ENCODE results near the gene CYP2S1.

CYP2S1 gene

GRCh38 chr19:41195675-41196497 is 2.9 kb downstream of the CYP2S1 start:
- no peak for DNase-seq

GRCh38 chr19:41198559-41198958 is 5.5 kb downstream of the CYP2S1 start:
- no peak for DNase-seq

DNA sequence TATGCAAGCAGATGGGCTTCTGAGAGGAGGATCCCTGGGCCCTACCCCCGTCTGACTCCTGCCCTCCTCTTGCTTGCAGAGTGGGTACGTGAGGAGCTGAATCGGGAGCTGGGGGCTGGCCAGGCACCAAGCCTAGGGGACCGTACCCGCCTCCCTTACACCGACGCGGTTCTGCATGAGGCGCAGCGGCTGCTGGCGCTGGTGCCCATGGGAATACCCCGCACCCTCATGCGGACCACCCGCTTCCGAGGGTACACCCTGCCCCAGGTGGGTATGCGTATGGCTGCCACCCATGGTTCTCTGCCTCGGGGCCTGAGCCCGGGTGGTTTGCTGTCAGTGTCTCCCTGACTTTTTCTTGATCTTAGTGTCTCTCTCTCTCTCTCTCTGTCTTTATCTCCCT is 10.4 kb downstream of the CYP2S1 start:
- no peak for DNase-seq

DNA sequence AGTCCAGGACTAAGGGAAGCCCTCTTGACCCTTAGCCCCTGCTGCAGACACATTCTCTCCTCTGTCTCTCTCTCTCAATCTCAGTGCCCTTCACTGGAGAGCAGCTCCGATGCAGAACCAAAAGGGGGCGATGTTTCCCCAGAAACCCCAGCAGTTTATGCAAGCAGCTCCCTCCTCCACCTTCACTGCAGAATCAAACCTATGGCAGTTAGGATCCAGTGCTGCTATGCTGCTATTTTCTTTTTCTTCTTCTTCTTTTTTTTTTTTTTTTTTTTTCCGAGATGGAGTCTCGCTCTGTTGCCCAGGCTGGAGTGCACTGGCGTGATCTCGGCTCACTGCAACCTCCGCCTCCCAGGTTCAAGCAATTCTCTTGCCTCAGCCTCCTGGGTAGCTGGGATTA is 11.3 kb downstream of the CYP2S1 start:
- peak; percentile 84 for DNase-seq

DNA sequence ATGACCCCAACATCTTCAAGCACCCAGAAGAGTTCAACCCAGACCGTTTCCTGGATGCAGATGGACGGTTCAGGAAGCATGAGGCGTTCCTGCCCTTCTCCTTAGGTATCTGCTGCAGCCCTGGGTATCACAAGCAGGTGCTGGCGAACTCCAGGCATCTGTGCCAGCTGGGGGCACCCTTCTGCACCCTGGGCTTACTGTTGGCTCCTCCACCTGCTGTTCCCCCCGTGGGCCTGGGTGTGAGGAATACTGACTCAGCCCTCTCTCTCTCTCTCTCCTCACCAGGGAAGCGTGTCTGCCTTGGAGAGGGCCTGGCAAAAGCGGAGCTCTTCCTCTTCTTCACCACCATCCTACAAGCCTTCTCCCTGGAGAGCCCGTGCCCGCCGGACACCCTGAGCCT is 13.0 kb downstream of the CYP2S1 start:
- DNase-seq: no peak

- no peak for DNase-seq
Measured at GRCh38 chr19:41206456-41206855, 13.4 kb downstream of the CYP2S1 start.

DNA sequence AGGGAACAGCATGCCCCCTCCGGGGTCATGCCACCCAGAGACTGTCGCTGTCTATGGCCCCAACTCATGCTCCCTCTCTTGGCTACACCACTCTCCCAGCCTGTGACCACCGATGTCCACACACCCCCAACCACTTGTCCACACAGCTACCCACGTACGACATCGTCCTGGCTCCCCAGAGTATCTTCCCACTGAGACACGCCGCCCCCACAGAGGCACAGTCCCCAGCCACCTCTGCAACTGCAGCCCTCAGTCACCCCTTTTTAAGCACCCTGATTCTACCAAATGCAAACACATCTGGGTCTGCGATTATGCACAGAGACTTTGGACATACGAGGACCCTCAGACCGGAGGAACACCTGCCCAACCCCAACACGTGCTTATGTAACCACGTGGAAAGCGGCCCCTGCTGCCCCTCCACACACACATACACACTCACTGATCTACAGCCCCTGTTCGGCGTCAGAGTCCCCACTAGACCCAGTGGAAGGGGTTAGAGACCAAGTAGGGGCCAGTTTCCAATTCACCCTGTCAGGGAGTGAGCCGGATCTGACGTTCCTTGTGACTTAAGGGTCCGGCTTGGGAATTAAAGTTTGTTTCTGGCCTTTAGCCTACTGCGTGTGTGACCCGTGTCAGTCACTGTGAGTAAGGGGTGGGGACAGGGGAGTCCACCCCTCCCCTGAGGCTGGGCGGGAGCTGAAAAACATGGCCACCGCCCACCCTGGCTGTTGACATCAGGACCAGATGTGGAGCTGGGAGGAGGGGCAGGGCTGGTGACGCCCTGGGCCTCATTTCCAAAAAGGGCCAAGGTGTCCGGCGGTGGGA is 14.1 kb downstream of the CYP2S1 start:
- no peak for DNase-seq

- no peak for DNase-seq
Measured at GRCh38 chr19:41214161-41214560, 21.1 kb downstream of the CYP2S1 start.

DNA sequence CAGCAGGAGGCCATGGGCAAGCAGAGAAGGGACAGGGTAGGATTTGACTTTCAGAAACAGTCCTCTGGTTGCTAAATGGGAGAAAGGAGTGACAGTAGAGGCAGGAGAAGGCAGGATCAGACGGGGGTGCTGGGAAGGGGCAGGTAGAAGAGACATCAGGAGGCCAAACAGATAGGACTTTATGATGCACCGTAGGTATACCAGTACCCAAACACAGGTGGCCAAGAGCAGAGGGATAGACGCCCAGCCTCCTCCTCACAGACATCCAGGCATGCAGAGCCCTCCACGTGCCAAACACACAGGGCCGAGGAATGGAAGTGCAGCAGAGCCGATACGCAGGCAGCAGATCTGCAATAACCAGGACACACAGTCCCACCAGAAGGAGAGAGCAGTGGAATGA is 24.7 kb downstream of the CYP2S1 start:
- DNase-seq: no peak

GRCh38 chr19:41218249-41218614 is 25.2 kb downstream of the CYP2S1 start:
- no peak for DNase-seq

- DNase-seq: no peak
Measured at GRCh38 chr19:41218615-41219507, 25.8 kb downstream of the CYP2S1 start, which contains the start of gene AXL. Gene AXL (plus strand): TSS chr19:41219223. CDS start chr19:41219393, 170 bp downstream.

DNA sequence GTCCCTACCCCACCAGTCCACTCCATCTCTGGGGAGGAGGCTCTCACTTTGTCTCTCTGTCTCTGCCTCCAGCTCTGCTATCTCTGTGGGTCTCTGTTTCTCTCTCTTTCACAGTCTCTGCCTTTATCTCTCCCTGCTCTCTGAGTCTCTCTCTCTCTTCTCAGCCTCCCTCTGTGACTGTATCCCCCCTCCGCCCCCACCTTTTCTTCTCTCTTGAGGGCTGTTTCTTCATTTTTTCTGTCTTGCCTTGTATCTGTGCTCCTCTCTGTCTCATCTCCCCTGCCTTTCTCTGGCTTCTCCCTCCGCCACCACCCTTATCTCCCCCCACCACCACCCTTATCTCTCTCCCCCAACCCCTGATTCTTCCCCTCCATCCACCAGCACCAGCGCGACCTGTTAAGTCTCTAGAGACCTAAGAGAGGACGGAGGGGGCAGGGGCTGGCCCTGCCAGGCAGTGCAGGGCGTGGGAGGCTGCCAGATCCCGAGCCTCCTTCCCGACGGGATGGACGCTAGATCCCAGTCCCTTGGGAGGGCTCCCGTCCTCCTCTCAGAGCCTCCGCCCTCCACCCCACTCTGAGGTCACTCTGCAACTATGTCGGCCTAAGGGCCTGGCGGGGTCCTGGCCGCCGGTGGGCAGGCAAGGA is 27.0 kb downstream of the CYP2S1 start:
- no peak for DNase-seq

DNA sequence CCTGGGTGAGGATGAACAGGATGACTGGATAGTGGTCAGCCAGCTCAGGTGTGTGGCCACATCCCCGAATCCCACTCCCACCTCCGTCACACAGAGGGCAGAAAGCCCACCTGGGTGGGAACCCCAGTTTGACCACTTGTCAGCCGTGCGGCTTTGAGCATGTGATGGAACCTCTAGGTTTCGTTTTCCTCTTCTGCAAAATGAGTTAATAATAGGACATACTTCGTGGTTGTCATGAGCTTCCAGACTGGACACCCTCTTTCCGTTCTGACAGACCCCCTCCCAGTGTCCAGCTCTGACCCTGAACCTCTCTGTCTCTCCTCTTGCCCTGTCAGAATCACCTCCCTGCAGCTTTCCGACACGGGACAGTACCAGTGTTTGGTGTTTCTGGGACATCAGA is 27.8 kb downstream of the CYP2S1 start:
- no peak for DNase-seq

GRCh38 chr19:41221514-41222205 is 28.6 kb downstream of the CYP2S1 start:
- no peak for DNase-seq

DNA sequence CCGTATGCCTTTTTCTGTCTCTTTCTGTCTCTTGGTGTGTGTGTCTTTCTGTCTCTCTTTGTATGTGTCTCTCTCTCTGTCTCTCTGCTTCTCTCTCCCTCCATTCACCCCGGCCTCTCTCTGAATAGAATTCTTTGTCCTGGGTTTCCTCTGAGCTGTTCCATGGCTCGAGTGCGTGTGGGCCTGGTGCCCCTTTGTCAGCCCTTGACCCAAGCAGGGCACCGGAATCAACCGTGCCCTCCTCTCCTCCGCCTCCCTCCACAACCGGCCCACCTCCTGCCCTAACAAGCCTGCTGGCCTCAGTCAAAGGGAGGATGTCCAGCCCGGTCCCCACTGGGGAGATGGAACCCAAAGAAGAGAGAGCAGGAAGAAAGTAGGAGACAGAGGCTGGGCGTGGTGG is 29.2 kb downstream of the CYP2S1 start:
- DNase-seq: no peak

GRCh38 chr19:41223431-41224234 is 30.6 kb downstream of the CYP2S1 start:
- no peak for DNase-seq

- no peak for DNase-seq
Measured at GRCh38 chr19:41224632-41225031, 31.6 kb downstream of the CYP2S1 start.

GRCh38 chr19:41225238-41226052 is 32.4 kb downstream of the CYP2S1 start:
- peak; percentile 27 for DNase-seq

DNA sequence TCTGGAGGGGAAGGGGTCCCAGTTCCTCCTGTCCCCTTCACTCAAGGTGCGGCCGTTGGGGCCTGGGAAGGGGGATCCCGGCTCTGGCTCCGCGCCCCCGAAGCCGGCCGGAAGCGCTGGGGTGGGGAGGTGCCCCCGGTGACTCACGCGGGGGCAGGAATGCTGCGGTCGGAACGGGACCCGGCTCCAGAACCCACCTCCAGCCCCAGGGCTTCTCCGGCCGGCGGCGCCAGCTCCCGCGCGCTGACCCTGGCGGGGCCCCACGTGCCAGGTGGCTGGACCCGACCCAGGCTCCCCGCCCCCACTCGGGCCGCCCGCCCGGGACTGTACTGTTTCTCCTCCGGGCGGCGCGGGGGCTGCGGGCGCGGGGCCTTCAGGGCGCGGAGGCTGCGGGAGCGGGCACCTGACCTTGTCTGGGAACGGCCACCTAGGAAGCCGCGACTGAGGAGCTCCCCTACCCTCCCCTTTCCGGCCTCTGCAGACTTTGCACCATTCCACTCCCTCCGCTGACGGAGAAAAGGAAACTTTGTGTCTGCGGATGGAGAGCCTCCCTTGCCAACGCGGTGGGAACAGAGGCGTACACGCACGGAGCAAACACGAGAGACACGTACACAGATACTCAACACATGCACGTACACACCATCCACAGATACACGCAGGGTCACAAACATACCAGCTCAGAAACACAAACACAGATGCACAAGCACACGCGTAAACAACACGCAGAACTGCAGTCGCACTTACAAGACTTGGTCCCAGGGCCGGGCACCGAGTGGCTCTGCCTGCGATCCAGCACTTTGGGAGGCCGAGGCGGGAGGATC is 33.2 kb downstream of the CYP2S1 start:
- peak; percentile 14 for DNase-seq
